GM19099 (cell line): Measurements from ENCODE around the gene ZNF516.

Experiments
- POLR2A ChIP-seq: IDR thresholded peaks from 3 replicates; pipeline ENCODE4 v1.6.1; 2011; ENCODE audit warnings: low read depth; ENCODE audit not compliant: insufficient read length; ENCODE audit errors: extremely low read depth

The ZNF516 gene

GRCh38 chr18:76376668-76377358, 118.2 kb downstream of the ZNF516 start:
- TF ChIP-seq POLR2A: no peak

DNA sequence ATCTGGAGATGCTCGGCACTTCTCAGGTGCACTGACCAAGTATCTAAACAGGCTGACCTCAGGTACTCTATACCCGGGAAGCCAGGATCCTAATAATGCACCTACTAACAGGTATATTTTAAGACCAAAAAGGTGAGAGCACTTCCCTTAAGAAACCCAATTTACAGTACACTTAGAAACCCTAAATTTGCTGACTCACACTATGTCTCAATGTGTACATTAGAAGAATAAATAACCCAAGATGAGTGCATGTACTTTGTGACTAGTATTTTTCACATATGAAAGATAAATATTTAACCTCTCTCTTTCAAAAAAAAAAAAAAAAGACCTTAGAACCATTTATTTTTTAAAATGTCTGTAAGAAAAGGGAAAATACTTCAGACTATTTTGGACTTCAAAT, 118.8 kb downstream of the ZNF516 start:
- TF ChIP-seq POLR2A: no peak

DNA sequence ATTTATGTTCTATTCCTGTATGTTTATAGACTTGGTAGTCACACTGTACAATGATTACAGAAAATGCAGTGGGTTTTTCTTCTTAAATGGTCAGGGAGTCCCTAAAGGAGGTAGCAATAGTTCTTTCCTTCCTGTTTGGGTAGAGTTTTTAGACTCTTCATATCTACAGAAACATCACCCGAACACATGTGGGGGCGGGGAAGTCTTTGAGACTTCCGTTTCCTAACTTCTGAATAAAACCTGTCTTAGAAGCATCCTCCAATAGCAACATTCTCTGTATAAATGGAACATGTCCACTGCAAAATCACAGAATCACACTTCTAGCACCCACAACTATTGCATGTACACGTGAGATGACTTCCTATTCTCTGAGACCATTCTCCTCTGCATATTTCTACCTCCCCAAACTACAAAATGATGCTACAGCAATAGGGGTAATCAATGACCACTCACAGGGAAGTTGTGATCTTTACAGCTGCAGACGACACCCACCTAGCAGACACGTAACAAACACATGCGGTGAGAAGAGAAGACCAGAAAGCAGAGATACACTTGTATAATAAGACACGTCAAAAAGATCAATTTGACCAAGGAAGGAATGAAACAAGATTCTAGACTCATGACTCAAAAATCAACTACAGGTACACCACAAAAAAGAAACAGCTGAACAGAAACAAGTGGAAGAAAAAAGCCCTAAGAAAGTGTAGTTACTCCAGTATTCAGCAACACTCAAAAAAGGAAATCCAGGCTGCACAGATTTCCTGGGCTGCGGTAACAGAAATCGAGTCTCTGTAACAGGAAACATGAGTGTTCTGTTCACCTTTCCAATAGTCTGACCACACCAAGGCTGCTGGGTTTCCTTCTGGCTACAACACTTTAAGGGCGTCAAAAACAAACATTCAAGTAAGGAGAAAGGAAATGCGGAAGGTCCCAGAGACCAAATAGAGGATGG, 120.4 kb downstream of the ZNF516 start:
- TF ChIP-seq POLR2A: no peak

DNA sequence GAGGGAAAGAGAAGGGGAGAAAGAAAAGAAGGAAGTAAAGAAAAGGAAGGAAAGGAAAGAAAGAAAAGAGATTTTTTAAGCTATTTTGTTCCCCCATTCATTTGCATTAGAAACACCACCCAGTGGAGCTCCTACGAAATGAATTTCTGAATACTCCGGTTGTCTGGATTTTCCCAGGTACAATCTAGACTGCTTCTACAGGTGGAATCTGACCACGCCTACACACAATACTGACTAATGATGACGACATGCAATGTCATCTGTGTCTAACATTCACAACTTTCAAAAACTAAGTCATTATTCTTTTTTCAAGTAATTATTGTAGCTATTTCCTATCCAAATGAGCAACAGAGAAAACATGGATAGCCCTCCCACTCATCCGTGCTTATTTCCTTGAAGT, 121.7 kb downstream of the ZNF516 start:
- TF ChIP-seq POLR2A: no peak

DNA sequence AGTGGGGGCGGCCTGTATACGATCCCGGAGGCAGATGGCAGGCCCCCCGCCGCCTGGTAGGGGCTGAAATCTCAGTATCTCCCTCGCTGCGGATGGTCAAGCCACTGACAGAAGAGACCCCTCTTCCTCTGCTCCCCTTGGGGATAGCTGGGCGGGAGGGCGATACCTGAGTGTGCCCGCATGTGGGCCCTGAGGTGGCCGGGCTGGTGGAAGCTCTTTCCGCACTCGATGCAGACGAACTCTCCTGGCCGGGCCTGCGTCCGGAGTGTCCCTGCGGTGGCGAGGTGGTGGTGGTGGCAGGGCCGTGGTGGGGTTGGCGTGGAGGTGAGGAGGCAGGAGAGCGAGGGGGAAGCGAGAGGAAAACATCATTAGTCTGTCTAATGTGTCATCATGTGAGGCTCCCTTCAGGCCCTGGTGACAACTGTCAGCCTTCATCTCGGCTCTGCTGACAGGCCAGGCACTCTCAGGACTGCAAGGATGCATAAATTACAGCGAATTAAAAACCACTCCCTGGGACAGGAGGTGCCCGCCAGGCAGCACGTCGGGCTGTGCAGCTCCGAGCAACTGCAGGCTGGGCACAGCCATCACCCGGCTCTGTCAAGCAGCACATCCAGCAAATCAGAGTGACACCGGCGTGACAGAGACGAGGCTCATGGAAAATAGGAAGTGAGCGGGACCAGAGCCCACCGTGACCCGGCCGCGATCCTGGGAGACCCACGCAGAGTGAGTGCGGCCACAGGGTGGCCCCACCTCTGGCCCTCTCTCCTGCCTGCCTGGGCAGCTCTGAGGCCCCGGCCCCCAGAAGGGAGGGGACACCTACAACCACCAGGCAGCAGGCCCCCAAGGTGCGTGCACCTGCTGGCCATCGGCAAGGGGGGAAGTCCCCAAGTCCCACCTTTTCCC, 123.5 kb downstream of the ZNF516 start:
- TF ChIP-seq POLR2A: no peak

DNA sequence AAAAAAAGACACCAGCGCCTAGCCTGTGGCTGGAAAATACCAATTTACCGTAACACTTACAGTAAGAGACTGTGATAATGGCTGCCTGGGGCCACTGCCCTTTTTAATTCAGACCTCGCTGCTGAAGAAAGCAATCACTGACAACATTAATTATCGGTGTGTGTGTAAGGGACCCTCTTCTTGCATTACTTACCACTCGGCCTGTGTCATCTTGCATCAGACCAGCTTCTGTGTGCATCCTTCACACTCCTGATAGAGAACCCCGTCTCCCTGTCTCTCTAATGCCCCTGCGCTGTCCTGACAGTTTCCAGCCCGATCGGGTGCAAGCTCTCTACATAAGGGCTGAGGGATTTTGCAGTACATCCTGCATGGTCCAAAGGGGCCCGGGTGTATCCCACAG, 124.4 kb downstream of the ZNF516 start:
- TF ChIP-seq POLR2A: no peak

DNA sequence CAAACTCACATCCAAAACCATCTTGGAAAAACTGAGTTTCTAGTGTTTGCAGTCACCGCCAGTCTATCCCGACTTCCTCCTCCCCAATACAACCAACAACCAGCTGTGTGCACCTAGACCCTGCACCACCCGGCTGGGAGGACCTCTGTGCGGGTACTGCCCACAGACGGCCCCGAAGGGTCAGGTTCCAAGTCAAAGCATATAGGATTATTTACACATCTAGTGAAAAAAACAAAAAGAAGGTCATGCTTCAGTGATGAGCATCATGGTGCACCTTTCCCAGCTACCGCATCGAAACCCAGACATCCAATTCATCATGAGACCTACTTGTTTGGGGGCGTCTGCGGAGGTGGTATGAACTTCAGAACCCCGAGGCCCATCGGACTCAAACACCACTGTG, 124.8 kb downstream of the ZNF516 start:
- TF ChIP-seq POLR2A: no peak

- TF ChIP-seq POLR2A: no peak
Observed at GRCh38 chr18:76369791-76370190, 125.3 kb downstream of the ZNF516 start.

DNA sequence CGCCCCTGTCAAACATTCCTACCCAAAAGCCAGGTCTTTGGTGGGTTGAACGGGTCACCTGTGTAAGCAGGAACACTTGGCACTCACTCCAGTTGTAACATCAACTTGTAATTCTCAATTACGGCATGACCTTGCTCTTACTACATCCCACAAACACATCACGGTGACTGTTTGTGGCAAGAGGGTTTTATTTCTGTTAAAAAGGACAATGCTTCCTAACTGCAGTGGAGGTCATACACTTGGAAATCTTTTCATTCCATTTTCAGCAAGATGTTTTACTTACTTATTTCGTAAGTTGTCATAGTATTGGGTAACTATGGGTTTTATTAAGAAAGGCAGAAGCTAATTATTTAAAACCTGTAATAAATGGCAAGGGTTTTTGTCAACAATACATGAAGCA, 126.1 kb downstream of the ZNF516 start:
- TF ChIP-seq POLR2A: no peak

DNA sequence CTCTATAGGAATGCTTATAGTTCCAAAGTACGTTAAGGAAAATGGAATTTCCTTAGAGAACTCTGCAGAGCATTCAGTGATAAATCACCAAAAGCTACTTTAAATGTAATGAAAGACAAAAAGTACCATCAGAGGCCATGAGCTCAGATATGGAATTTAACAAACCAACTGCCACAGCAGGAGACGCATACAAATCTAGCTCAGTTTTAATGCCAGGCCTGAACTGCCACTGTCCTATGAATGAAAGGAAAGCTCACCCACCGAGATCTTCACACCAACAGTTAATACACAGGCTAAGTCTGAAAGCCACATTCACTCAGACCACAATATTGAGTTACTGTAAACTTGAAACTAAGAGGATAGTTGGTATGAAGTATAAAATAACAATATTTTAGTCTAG, 126.8 kb downstream of the ZNF516 start:
- TF ChIP-seq POLR2A: no peak

- TF ChIP-seq POLR2A: no peak
Observed at GRCh38 chr18:76367168-76368125, 127.6 kb downstream of the ZNF516 start.

DNA sequence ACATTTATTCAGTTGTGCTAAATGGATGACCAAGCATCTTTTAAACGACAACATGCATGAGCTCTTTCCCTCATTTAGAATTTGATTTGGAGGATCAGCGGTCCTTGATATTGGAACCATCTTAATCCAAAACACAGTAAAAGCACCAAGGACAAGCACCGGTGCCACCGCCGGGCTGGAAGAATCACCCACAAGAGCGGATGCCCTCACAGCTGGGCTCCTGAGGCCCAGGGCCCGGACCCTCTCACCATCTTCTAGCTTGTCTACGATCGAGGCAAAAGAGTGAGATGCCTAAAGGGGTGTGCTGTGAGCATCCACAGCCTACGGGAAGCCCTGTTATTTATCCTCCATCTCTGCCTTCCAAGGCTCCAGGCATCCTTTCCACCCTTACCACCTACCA, 129.5 kb downstream of the ZNF516 start:
- TF ChIP-seq POLR2A: no peak

DNA sequence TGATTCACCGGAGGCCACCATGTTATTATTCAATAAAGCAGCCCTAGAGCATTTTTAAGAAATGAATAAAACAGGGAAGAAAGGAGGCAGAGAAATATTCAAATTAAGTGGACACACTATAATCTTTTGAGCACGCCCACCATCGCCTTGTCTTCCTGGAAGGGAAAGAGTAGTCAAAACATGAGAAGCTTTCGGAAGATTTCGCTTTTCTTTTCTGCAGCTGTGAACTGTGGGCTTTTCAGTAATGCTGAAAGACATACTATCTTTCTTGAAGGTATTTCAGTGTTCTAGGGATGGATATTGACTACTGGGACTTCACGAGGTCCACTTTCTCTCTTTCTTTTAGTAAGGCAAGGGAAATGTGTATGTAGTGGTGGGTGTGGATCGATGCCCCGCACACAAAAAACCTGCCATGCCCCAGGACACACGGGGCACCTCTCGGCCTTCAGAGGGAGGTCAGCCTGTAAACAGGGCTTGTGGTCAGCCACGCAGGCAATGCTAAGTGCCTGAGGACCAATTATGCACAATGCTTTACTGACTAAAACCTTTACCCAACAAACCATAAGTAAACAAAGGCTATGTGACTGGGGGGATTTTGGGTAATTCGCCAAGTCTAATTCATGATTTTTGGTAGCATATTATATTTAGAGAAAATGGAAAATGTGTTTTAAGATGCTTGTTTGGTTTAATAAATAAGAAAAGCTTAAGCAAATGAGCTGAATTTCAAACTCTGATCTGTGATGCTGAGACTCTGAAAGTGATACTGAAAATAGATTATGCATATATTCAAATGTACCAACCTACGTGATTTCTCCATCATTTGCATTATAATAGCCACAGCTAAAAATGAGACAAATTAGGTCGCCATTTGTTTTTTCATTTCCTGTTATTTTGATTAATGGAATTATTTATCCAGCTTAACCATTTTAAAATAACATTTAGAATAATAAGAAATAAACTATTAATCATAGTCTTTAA, 130.5 kb downstream of the ZNF516 start:
- no peak for TF ChIP-seq POLR2A
